ENCODE results near the gene NAA35.

- TF ChIP-seq EZH2 (IDR thresholded peaks at IDR 0.05; ENCODE audit: insufficient read depth, poor library complexity, severe bottlenecking), result no peak
- no peak for TF ChIP-seq EZH2phosphoT487 (IDR thresholded peaks at IDR 0.05; ENCODE audit: insufficient read depth, low read depth)
Observed at GRCh38 chr9:85897848-85898247, 43.1 kb upstream of the NAA35 start.

All from GM23248 (cell line).